PFSK-1 (cell line): ENCODE data around the gene ADARB1.

Source experiments
- FOXP2 ChIP-seq: optimal IDR thresholded peaks from 2 replicates; pipeline ENCODE3; 2011; ENCODE audit warnings: borderline replicate concordance, control low read depth, inconsistent platforms; ENCODE audit not compliant: insufficient read depth; ENCODE audit errors: extremely low read length, extremely low read depth
- POLR2AphosphoS5 ChIP-seq: IDR thresholded peaks from 2 replicates; pipeline ENCODE4 v1.6.1; 2012; ENCODE audit warnings: low read depth, mild to moderate bottlenecking, control low read depth, low read length, moderate library complexity
- REST ChIP-seq, 2 experiments: IDR thresholded peaks; 2 replicates each; pipeline versions ENCODE4 v1.6.1 to v1.8.0; 2011 to 2012; ENCODE audit warnings: low read depth in 2 of 2, low read length in 2 of 2, control low read depth in 1 of 2, inconsistent platforms in 1 of 2, mild to moderate bottlenecking in 1 of 2, moderate library complexity in 1 of 2; ENCODE audit not compliant: insufficient read depth in 1 of 2
- SIN3A ChIP-seq: IDR thresholded peaks from 2 replicates; pipeline ENCODE4 v1.6.1; 2012; ENCODE audit warnings: mild to moderate bottlenecking, low read length, moderate library complexity, borderline replicate concordance; ENCODE audit not compliant: insufficient read depth
- TAF1 ChIP-seq: IDR thresholded peaks from 2 replicates; pipeline ENCODE4 v1.6.1; 2012; ENCODE audit warnings: low read length, control low read depth, borderline replicate concordance; ENCODE audit not compliant: insufficient read depth

The ADARB1 gene

DNA sequence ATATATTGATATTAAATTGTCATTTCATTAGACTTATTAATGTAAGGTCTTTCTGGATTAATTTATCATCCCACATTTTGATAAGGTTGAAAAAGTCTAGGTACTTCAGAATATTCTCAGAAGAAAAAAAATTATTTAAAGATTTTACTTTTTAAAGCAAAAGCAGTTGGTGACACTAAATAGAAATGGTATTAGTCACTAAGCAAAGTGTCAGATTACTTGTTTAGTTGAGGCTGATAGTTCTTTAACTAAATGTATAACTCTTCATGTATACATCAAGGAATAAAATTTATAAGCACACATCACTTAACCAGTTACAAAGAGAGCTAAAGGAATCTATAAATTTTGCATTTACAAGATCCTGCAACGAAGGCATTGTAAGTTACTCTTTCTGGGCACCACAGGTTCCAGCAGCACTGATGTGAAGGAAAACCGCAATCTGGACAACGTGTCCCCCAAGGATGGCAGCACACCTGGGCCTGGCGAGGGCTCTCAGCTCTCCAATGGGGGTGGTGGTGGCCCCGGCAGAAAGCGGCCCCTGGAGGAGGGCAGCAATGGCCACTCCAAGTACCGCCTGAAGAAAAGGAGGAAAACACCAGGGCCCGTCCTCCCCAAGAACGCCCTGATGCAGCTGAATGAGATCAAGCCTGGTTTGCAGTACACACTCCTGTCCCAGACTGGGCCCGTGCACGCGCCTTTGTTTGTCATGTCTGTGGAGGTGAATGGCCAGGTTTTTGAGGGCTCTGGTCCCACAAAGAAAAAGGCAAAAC is 101.1 kb downstream of the ADARB1 start:
- TF ChIP-seq FOXP2 (no peak), TAF1 (no peak), REST (IDR thresholded peaks at IDR 0.05; ENCODE audit: insufficient read depth in 1 of 2, low read depth in 2 of 2, low read length in 2 of 2) (no peak), POLR2AphosphoS5 (no peak)

GRCh38 chr21:45176141-45176540 is 101.8 kb downstream of the ADARB1 start:
- TF ChIP-seq SIN3A (no peak), TAF1 (no peak), FOXP2 (no peak), REST (IDR thresholded peaks at IDR 0.05; ENCODE audit: insufficient read depth in 1 of 2, low read depth in 2 of 2, low read length in 2 of 2) (no peak), POLR2AphosphoS5 (no peak)

- TF ChIP-seq TAF1 (no peak), FOXP2 (no peak), POLR2AphosphoS5 (no peak), REST (IDR thresholded peaks at IDR 0.05; ENCODE audit: insufficient read depth in 1 of 2, low read depth in 2 of 2, low read length in 2 of 2) (no peak), SIN3A (no peak)
Observed at GRCh38 chr21:45177039-45177438, 102.7 kb downstream of the ADARB1 start.

DNA sequence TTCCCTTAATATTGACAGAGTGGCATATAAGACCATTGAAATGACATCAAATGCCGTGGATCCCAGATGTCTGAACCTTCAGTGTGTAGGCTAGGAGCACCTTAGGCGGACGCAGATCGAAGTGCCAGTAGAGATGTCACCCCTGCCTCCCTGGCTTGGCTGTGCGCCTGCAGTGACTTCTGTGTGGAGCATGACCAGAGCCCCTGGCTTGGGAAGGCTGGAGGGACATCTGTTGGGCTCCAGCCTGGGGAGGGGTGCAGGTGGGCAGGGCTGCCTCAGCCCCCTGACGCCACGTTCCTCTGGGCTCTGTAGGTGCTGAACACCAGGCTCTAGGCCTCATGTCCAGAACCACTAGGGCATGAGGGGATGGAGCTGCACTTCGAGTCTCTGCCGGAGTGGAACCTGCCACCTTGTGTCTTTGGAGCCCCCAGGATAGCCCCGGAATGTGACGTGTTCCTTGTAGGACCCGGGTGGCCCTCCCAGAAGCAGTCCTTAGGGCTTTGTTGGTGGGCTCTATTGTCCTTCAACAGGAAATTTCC is 103.8 kb downstream of the ADARB1 start:
- TF ChIP-seq REST (IDR thresholded peaks at IDR 0.05; ENCODE audit: insufficient read depth in 1 of 2, low read depth in 2 of 2, low read length in 2 of 2) (no peak), SIN3A (no peak), POLR2AphosphoS5 (no peak), TAF1 (no peak), FOXP2 (no peak)
